ENCODE results near the gene AFF1. TPM values are rescaled to one million over a fixed set of nuclear protein-coding genes. Genes with fewer than 3 reads are reported as not detected.

Gene AFF1
- polyA plus RNA-seq, 6 donors from 2014 or later = 33.1 to 72.0 (median 55.4) TPM

GRCh38 chr4:87117732-87118075, 182.9 kb downstream of the AFF1 start:
- ATAC-seq (ENCODE audit: low read depth in 2 of 2) (no peak), DNase-seq (no peak)
- Mint-ChIP-seq H3K36me3 (peaks cover 11 to 42% of the 10 kb centered on the region in 2 donors), H3K4me1 (peaks cover 18 to 27% (median 23%) of the 10 kb centered on the region in 3 donors), H3K27ac (no peak overlapping the region), H3K4me3 (no peak overlapping the region), H3K9me3 (no peaks in the 10 kb centered on the region), H3K27me3 (no peaks in the 10 kb centered on the region)

DNA sequence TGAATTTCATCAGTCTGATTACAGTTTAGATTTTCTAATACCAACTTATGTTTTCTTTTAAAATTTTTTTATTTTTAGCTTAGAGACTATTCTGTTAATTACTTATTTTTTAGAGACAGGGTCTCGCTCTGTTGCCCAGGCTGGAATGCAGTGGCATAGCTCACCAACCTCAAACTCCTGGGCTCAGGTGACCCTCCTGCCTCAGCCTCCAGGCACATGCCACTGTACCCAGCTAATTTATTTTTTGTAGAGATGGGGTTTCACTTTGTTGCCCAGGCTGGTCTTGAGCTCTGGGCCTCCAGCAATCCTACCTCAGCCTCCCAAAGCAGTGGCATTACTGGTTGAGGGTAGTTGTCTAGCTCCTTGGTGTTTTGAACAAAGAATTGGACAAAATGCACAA, 183.6 kb downstream of the AFF1 start:
- Mint-ChIP-seq H3K27ac (no peak overlapping the region), H3K4me1 (peaks cover 20 to 27% (median 26%) of the 10 kb centered on the region in 3 donors), H3K36me3 (peaks cover 11 to 42% of the 10 kb centered on the region in 2 donors), H3K9me3 (no peaks in the 10 kb centered on the region), H3K27me3 (no peaks in the 10 kb centered on the region), H3K4me3 (no peak overlapping the region)
- ATAC-seq (ENCODE audit: low read depth in 2 of 2) (no peak), DNase-seq (no peak)

- Mint-ChIP-seq H3K9me3 (no peaks in the 10 kb centered on the region), H3K27ac (no peak overlapping the region), H3K4me1 (peaks cover 20 to 28% (median 27%) of the 10 kb centered on the region in 3 donors), H3K4me3 (no peak overlapping the region), H3K27me3 (no peaks in the 10 kb centered on the region), H3K36me3 (peaks cover 11 to 44% of the 10 kb centered on the region in 2 donors)
- ATAC-seq (ENCODE audit: low read depth in 2 of 2) (peak in 1 of 2 donors; percentile 27), DNase-seq (no peak)
Observed at GRCh38 chr4:87118826-87119225, 184.0 kb downstream of the AFF1 start.

DNA sequence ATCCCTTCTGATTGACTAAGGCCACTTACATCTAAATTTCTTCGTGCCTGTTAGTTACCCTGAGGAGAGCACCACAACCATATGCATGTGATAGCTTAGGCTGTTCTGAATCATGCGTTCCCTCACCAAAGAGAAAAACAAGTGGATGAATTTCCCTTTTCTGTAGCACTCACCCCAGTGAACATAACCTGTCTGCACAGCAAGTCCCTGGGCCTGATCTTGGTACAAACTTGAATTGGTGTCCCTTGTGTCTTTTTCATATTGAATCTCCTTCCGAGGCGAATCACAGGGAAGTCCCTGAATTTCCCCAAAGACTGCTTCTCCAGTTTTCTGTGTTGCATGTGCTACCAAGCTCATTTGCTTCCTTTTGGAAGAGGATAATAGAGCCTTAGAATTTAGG, 185.2 kb downstream of the AFF1 start:
- H3K4me3 Mint-ChIP-seq = no peak overlapping the region
- peak overlapping the region in 2 of 6 donors; percentile 20 to 78 for H3K27ac Mint-ChIP-seq
- ATAC-seq (ENCODE audit: low read depth in 2 of 2) (no peak), DNase-seq (no peak)
- H3K4me1 Mint-ChIP-seq = peaks cover 20 to 28% (median 27%) of the 10 kb centered on the region in 3 donors
- H3K36me3 Mint-ChIP-seq = peaks cover 17 to 51% of the 10 kb centered on the region in 2 donors
- H3K27me3 Mint-ChIP-seq = no peaks in the 10 kb centered on the region
- H3K9me3 Mint-ChIP-seq = no peaks in the 10 kb centered on the region

- H3K4me1 Mint-ChIP-seq = peaks cover 20 to 28% (median 27%) of the 10 kb centered on the region in 3 donors
- peak overlapping the region in 3 of 6 donors; percentile 72 to 78 (median 78) for H3K27ac Mint-ChIP-seq
- H3K27me3 Mint-ChIP-seq = no peaks in the 10 kb centered on the region
- DNase-seq = no peak
- ATAC-seq (ENCODE audit: low read depth in 2 of 2) = no peak
- H3K4me3 Mint-ChIP-seq = peak overlapping the region in 2 of 8 donors; percentile 41 to 42
- no peaks in the 10 kb centered on the region for H3K9me3 Mint-ChIP-seq
- peaks cover 23 to 57% of the 10 kb centered on the region in 2 donors for H3K36me3 Mint-ChIP-seq
Observed at GRCh38 chr4:87120411-87121162, 185.8 kb downstream of the AFF1 start.

GRCh38 chr4:87121341-87122065, 186.7 kb downstream of the AFF1 start:
- H3K27me3 Mint-ChIP-seq = no peaks in the 10 kb centered on the region
- peaks cover 20 to 28% (median 27%) of the 10 kb centered on the region in 3 donors for H3K4me1 Mint-ChIP-seq
- DNase-seq (no peak), ATAC-seq (ENCODE audit: low read depth in 2 of 2) (no peak)
- H3K9me3 Mint-ChIP-seq = no peaks in the 10 kb centered on the region
- H3K27ac Mint-ChIP-seq = peak overlapping the region in 3 of 6 donors; percentile 8 to 72 (median 49)
- peak overlapping the region in 1 of 8 donors; percentile 38 for H3K4me3 Mint-ChIP-seq
- H3K36me3 Mint-ChIP-seq = peaks cover 32 to 58% of the 10 kb centered on the region in 2 donors

DNA sequence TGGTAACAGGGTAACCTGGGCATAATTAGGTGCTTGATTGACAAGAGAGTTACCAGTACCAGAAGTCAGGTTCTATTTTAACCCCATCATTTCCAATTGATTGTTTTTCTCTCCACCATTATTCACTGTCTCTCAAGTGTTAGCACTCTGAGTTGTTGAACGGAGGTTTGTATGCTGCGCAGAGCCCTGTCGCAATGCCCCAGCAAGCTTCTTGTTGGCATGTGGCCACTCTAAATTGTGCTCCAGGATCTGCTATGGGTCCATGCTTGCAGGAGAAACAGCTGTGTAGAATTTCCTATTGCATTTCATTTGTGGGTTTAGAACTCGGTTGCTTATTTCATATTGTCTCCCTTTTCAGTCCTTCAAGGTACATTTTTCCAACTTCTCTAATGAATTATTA, 187.4 kb downstream of the AFF1 start:
- no peak for ATAC-seq (ENCODE audit: low read depth in 2 of 2)
- DNase-seq = no peak
- Mint-ChIP-seq H3K27me3 (no peaks in the 10 kb centered on the region), H3K9me3 (no peaks in the 10 kb centered on the region), H3K4me1 (peaks cover 21 to 28% (median 27%) of the 10 kb centered on the region in 3 donors), H3K4me3 (peak overlapping the region in 1 of 8 donors; percentile 37), H3K27ac (peak overlapping the region in 1 of 6 donors; percentile 47), H3K36me3 (peaks cover 39 to 58% of the 10 kb centered on the region in 2 donors)

DNA sequence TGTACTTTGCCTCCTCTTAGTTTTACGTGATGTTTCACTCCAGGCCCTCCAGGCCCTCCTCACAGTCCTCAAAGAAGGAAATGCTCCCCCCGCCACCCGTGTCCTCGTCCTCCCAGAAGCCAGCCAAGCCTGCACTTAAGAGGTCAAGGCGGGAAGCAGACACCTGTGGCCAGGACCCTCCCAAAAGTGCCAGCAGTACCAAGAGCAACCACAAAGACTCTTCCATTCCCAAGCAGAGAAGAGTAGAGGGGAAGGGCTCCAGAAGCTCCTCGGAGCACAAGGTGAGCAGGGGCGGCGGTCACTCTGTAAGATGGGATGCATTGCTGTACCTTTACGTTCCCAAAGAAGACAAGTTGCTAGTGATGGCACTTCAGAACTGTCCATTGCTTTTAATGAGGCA, 191.2 kb downstream of the AFF1 start:
- Mint-ChIP-seq H3K36me3 (peaks cover 45 to 62% of the 10 kb centered on the region in 2 donors), H3K4me1 (peaks cover 16 to 22% (median 18%) of the 10 kb centered on the region in 3 donors), H3K4me3 (no peak overlapping the region), H3K9me3 (no peaks in the 10 kb centered on the region), H3K27me3 (no peaks in the 10 kb centered on the region), H3K27ac (peak overlapping the region in 1 of 6 donors; percentile 31)
- ATAC-seq (ENCODE audit: low read depth in 2 of 2) (no peak), DNase-seq (no peak)

DNA sequence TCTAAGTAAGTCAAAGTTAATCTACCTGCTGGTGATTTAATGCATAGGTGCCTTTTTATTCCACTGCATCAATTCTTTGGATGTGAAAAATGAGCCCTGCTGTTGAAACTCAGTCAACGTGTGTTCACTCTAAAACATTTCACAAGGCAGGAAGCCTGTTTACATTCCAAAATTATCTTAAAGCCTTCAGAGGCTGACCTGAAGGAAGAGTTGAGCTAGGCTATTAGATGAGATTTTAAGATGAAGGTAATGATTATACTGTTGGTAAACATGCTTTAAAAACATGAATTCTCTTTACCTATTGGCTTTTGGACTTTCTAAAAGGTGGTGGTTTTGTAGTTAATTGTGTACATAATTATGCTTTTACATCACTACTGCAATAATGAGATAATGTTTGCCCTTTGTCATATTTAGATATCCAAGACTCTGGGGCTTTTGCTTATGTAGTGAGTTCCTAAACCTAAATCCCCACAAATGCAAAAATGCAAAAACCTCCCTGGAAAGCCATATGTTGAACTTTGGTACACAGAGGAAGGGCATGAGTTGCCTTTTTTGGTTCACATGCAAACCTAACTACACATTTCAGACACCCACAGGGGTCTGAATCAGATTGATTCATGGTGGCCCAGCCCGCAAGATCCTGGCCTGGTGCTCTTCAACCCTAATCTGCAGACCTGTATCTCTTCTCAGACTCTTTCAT, 193.3 kb downstream of the AFF1 start:
- H3K4me3 Mint-ChIP-seq = no peak overlapping the region
- no peak for DNase-seq
- H3K4me1 Mint-ChIP-seq = peaks cover 1 to 8% (median 5%) of the 10 kb centered on the region in 3 donors
- peak overlapping the region in 2 of 6 donors; percentile 17 to 38 for H3K27ac Mint-ChIP-seq
- H3K27me3 Mint-ChIP-seq = no peaks in the 10 kb centered on the region
- no peaks in the 10 kb centered on the region for H3K9me3 Mint-ChIP-seq
- H3K36me3 Mint-ChIP-seq = peaks cover 50 to 70% of the 10 kb centered on the region in 2 donors
- no peak for ATAC-seq (ENCODE audit: low read depth in 2 of 2)

- peaks cover 0 to 5% (median 1%) of the 10 kb centered on the region in 3 donors for H3K4me1 Mint-ChIP-seq
- no peak overlapping the region for H3K4me3 Mint-ChIP-seq
- no peaks in the 10 kb centered on the region for H3K27me3 Mint-ChIP-seq
- DNase-seq (no peak), ATAC-seq (ENCODE audit: low read depth in 2 of 2) (no peak)
- H3K27ac Mint-ChIP-seq = peak overlapping the region in 2 of 6 donors; percentile 56 to 84
- peaks cover 63 to 75% of the 10 kb centered on the region in 2 donors for H3K36me3 Mint-ChIP-seq
- no peaks in the 10 kb centered on the region for H3K9me3 Mint-ChIP-seq
Observed at GRCh38 chr4:87129681-87130080, 194.9 kb downstream of the AFF1 start.

- H3K36me3 Mint-ChIP-seq = peaks cover 48 to 60% of the 10 kb centered on the region in 2 donors
- H3K4me3 Mint-ChIP-seq = no peak overlapping the region
Observed at GRCh38 chr4:87130985-87131703, 196.3 kb downstream of the AFF1 start.

DNA sequence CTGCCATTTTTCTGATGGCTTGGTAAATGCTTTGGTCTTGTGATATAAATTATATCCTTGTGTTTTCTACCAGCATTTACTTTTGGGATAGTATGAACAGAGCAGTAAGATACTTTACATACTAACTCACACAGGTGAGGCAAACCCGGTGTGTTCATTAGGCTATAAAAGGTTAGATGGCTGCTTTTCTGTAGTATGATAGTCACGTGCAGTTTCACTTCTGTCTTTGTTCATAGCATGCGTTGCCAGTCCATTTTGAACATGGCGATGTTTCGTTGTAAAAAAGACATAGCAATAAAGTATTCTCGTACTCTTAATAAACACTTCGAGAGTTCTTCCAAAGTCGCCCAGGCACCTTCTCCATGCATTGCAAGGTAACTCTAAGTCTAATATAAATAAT, 197.2 kb downstream of the AFF1 start:
- Mint-ChIP-seq H3K4me1 (peaks cover 0 to 5% (median 1%) of the 10 kb centered on the region in 3 donors), H3K27ac (no peak overlapping the region), H3K27me3 (no peaks in the 10 kb centered on the region), H3K36me3 (peaks cover 39 to 55% of the 10 kb centered on the region in 2 donors), H3K4me3 (no peak overlapping the region), H3K9me3 (no peaks in the 10 kb centered on the region)
- ATAC-seq (ENCODE audit: low read depth in 2 of 2) (peak in 1 of 2 donors; percentile 46), DNase-seq (no peak)

More at GRCh38 chr4:87130985-87131703, 196.3 kb downstream of the AFF1 start:
- ATAC-seq (ENCODE audit: low read depth in 2 of 2) (no peak), DNase-seq (no peak)
- Mint-ChIP-seq H3K4me1 (peaks cover 0 to 5% (median 1%) of the 10 kb centered on the region in 3 donors), H3K27me3 (no peaks in the 10 kb centered on the region), H3K9me3 (no peaks in the 10 kb centered on the region), H3K27ac (no peak overlapping the region)

GRCh38 chr4:87133183-87133582, 198.4 kb downstream of the AFF1 start:
- H3K27ac Mint-ChIP-seq = peak overlapping the region in 2 of 6 donors; percentile 12 to 69
- H3K27me3 Mint-ChIP-seq = no peaks in the 10 kb centered on the region
- ATAC-seq (ENCODE audit: low read depth in 2 of 2) (no peak), DNase-seq (no peak)
- peaks cover 31 to 58% of the 10 kb centered on the region in 2 donors for H3K36me3 Mint-ChIP-seq
- no peaks in the 10 kb centered on the region for H3K4me1 Mint-ChIP-seq
- no peaks in the 10 kb centered on the region for H3K9me3 Mint-ChIP-seq
- no peak overlapping the region for H3K4me3 Mint-ChIP-seq
